Measurements from ENCODE around the gene XCL2. TPM values are rescaled to one million over a fixed set of nuclear protein-coding genes. Genes with fewer than 3 reads are reported as not detected.

XCL2 gene
- polyA plus RNA-seq, 1 donor from 2014 or later, result not detected

DNA sequence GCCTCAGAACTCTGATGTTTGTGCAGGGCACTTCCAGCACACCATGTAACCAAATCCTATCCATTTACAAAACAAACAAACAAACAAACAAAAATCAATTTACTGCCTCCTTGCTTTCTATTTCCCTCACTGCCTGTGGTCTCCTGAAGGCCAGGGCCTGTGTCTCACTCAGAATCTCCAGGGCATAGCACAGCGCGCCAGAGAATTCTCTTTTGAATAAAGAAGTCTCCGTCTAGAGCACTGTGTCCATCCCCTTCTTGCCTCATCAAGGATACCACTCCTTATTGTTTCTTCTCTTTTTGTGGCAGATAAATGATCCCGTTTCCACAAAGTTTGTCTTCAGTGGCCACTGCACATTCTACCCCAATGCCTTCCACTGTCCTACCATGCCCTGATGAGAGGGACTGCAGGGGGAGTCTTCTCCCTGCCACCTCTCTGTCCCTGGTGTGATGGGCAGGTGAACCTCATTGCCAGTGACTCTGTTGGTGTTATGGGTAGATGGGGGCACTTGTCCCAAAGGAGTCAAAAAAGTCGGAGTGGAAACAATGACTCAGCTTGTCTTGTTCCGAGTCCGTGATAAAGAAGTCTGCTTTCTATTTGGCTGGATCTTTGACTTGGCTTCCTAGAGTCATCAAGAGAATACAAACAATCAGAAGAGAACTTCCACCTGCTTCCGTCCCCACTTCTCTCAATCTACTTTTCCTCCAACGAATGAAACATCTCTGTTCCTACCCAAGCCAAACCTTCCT, 30.0 kb downstream of the XCL2 start:
- no peaks in the 10 kb centered on the region for H4K20me1 ChIP-seq (ENCODE audit: insufficient read depth)
- H3K9ac ChIP-seq (ENCODE audit: low read length), result no peak overlapping the region
- TF ChIP-seq, protein P1, sequence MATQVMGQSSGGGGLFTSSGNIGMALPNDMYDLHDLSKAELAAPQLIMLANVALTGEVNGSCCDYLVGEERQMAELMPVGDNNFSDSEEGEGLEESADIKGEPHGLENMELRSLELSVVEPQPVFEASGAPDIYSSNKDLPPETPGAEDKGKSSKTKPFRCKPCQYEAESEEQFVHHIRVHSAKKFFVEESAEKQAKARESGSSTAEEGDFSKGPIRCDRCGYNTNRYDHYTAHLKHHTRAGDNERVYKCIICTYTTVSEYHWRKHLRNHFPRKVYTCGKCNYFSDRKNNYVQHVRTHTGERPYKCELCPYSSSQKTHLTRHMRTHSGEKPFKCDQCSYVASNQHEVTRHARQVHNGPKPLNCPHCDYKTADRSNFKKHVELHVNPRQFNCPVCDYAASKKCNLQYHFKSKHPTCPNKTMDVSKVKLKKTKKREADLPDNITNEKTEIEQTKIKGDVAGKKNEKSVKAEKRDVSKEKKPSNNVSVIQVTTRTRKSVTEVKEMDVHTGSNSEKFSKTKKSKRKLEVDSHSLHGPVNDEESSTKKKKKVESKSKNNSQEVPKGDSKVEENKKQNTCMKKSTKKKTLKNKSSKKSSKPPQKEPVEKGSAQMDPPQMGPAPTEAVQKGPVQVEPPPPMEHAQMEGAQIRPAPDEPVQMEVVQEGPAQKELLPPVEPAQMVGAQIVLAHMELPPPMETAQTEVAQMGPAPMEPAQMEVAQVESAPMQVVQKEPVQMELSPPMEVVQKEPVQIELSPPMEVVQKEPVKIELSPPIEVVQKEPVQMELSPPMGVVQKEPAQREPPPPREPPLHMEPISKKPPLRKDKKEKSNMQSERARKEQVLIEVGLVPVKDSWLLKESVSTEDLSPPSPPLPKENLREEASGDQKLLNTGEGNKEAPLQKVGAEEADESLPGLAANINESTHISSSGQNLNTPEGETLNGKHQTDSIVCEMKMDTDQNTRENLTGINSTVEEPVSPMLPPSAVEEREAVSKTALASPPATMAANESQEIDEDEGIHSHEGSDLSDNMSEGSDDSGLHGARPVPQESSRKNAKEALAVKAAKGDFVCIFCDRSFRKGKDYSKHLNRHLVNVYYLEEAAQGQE (IDR thresholded peaks at IDR 0.05; ENCODE audit: borderline replicate concordance), result no peak
- no peak for TF ChIP-seq RAD21 (conservative IDR thresholded peaks at IDR 0.05)
- no peak for TF ChIP-seq MXI1 (conservative IDR thresholded peaks at IDR 0.05; ENCODE audit: poor library complexity, severe bottlenecking)
- TF ChIP-seq POLR2AphosphoS5 (IDR thresholded peaks at IDR 0.05), result no peak
- TF ChIP-seq EZH2 (IDR thresholded peaks at IDR 0.05; ENCODE audit: borderline replicate concordance, insufficient read depth, low read length, poor library complexity, severe bottlenecking), result no peak
- no peak for TF ChIP-seq TAF1 (IDR thresholded peaks at IDR 0.05; ENCODE audit: low read depth)
- TF ChIP-seq EP300 (conservative IDR thresholded peaks at IDR 0.05; ENCODE audit: poor library complexity, severe bottlenecking), result no peak
- TF ChIP-seq SMC3 (conservative IDR thresholded peaks at IDR 0.05; ENCODE audit: poor library complexity), result no peak
- TF ChIP-seq CTCF (IDR thresholded peaks at IDR 0.05; ENCODE audit: poor library complexity, severe bottlenecking), result no peak
- no peak overlapping the region for H3K27ac ChIP-seq (ENCODE audit: low read length)
- H3K9me3 ChIP-seq (ENCODE audit: low read length), result no peaks in the 10 kb centered on the region
- H3K4me2 ChIP-seq (ENCODE audit: low read length), result no peak overlapping the region
- H3K79me2 ChIP-seq (replicated peaks; ENCODE audit: insufficient read depth, low read length), result no peaks in the 10 kb centered on the region
- no peaks in the 10 kb centered on the region for H3K27me3 ChIP-seq (ENCODE audit: insufficient read depth, low read depth, low read length)
- H3K4me3 ChIP-seq (ENCODE audit: low read length), result no peak overlapping the region
- no peaks in the 10 kb centered on the region for H3F3A ChIP-seq (ENCODE audit: insufficient read depth, low read length, poor library complexity, severe bottlenecking)
- H3K36me3 ChIP-seq (ENCODE audit: insufficient read depth, low read length), result no peaks in the 10 kb centered on the region
- no peaks in the 10 kb centered on the region for H3K9me2 ChIP-seq (ENCODE audit: insufficient read depth, low read length)
- H2AFZ ChIP-seq (ENCODE audit: low read depth, low read length), result no peak overlapping the region

- no peaks in the 10 kb centered on the region for H3F3A ChIP-seq (ENCODE audit: insufficient read depth, low read length, poor library complexity, severe bottlenecking)
- H3K36me3 ChIP-seq (ENCODE audit: insufficient read depth, low read length), result no peaks in the 10 kb centered on the region
- H3K9me3 ChIP-seq (ENCODE audit: low read length), result no peaks in the 10 kb centered on the region
- H3K79me2 ChIP-seq (replicated peaks; ENCODE audit: insufficient read depth, low read length), result no peaks in the 10 kb centered on the region
- no peaks in the 10 kb centered on the region for H3K9me2 ChIP-seq (ENCODE audit: insufficient read depth, low read length)
- no peak overlapping the region for H3K27ac ChIP-seq (ENCODE audit: low read length)
- H3K27me3 ChIP-seq (ENCODE audit: insufficient read depth, low read depth, low read length), result no peaks in the 10 kb centered on the region
- H3K9ac ChIP-seq (ENCODE audit: low read length), result no peak overlapping the region
- H3K4me2 ChIP-seq (ENCODE audit: low read length), result no peak overlapping the region
- TF ChIP-seq MXI1 (conservative IDR thresholded peaks at IDR 0.05; ENCODE audit: poor library complexity, severe bottlenecking), result no peak
- TF ChIP-seq TAF1 (IDR thresholded peaks at IDR 0.05; ENCODE audit: low read depth), result no peak
- TF ChIP-seq RAD21 (conservative IDR thresholded peaks at IDR 0.05), result no peak
- TF ChIP-seq POLR2AphosphoS5 (IDR thresholded peaks at IDR 0.05), result no peak
- no peak for TF ChIP-seq EP300 (conservative IDR thresholded peaks at IDR 0.05; ENCODE audit: poor library complexity, severe bottlenecking)
- TF ChIP-seq EZH2 (IDR thresholded peaks at IDR 0.05; ENCODE audit: borderline replicate concordance, insufficient read depth, low read length, poor library complexity, severe bottlenecking), result no peak
- TF ChIP-seq, protein P1 (IDR thresholded peaks at IDR 0.05; ENCODE audit: borderline replicate concordance), result no peak
- TF ChIP-seq SMC3 (conservative IDR thresholded peaks at IDR 0.05; ENCODE audit: poor library complexity), result no peak
- TF ChIP-seq CTCF (IDR thresholded peaks at IDR 0.05; ENCODE audit: poor library complexity, severe bottlenecking), result no peak
- H4K20me1 ChIP-seq (ENCODE audit: insufficient read depth), result no peaks in the 10 kb centered on the region
- H2AFZ ChIP-seq (ENCODE audit: low read depth, low read length), result no peak overlapping the region
- H3K4me3 ChIP-seq (ENCODE audit: low read length), result no peak overlapping the region
Measured at GRCh38 chr1:168512864-168513595, 30.8 kb downstream of the XCL2 start.

Measured in neural cell (in vitro differentiated cells).